Prostate gland (tissue), 2 donors: ENCODE results near the gene EXOSC5. TPM values are rescaled to one million over a fixed set of nuclear protein-coding genes. Genes with fewer than 3 reads are reported as not detected.
A peak's percentile ranks its signal among the peaks of the same experiment; 100 is the strongest.

Source experiments
- DNase-seq: peaks from one replicate; pipeline ENCODE4 v3.0.0-alpha.2; 2019; ENCODE audit warnings: low spot score
- H3K27ac ChIP-seq, 2 donors: fragments of 200-600 bp; sonication (generic); 2 replicates each; pipeline ENCODE4 v1.5.1; 2017 to 2019
- H3K27me3 ChIP-seq: fragments of 200-600 bp; sonication (generic); replicated peaks from 2 replicates; pipeline ENCODE4 v1.5.1; 2019; ENCODE audit not compliant: insufficient read depth
- H3K36me3 ChIP-seq, 2 donors: fragments of 200-600 bp; sonication (generic); 1 replicate in 1 of 2; 2 replicates in 1 of 2; pipeline versions ENCODE4 v1.5.1 to v1.8.1; 2017 to 2019
- H3K4me1 ChIP-seq: fragments of 200-600 bp; sonication (generic); replicated peaks from 2 replicates; pipeline ENCODE4 v1.5.1; 2019
- H3K4me3 ChIP-seq, 2 donors: fragments of 200-600 bp; sonication (generic); 2 replicates each; pipeline ENCODE4 v1.5.1; 2017 to 2019
- H3K9me3 ChIP-seq: fragments of 200-600 bp; sonication (generic); 2 replicates; pipeline ENCODE4 v1.5.1; 2017
- POLR2A ChIP-seq: fragments of 450-650 bp; IDR thresholded peaks from one replicate; pipeline ENCODE4 v1.6.1; 2016; ENCODE audit warnings: antibody characterized with exemption, mild to moderate bottlenecking
- POLR2AphosphoS5 ChIP-seq: sonication (generic); formaldehyde crosslinking; IDR thresholded peaks from one replicate; pipeline ENCODE4 v1.6.1; 2017; ENCODE audit warnings: antibody characterized with exemption
- WGBS: methylation state at CpG from one replicate; pipeline ENCODE4 v1.1.5; 2018; 5-methylcytosine and 5-hydroxymethylcytosine counted together
- intact Hi-C: fragments of 100-400 bp; cut with DNase I; formaldehyde crosslinking; loops from one replicate; pipeline ENCODE4 v1.14.2; 2022
- total RNA-seq, 2 donors: library from RNA; depleted of rRNA; stranded (reverse); fragments of >200 nt; gene quantifications; one replicate each; pipeline ENCODE4 v1.1.0, GENCODE V29; 2016
- TF ChIP-seq, protein P1 (sequence below), 4 experiments: fragments of 200-600 bp in 2 of 4; fragments of 450-650 bp in 2 of 4; sonication (generic) in 2 of 4; IDR thresholded peaks; 1 replicate in 3 of 4; 2 replicates in 1 of 4; pipeline ENCODE4 v1.5.1; 2016 to 2019; ENCODE audit warnings: antibody characterized with exemption in 4 of 4, mild to moderate bottlenecking in 2 of 4, moderate library complexity in 2 of 4

The EXOSC5 gene
- total RNA-seq, 2 donors from 2014 or later = 29.6 to 34.0 TPM

- WGBS = 80% methylated on average over 6 of the region's 6 CpGs
- Histone ChIP-seq H3K36me3 (no peaks in the 10 kb centered on the region), H3K4me1 (peaks cover 4% of the 10 kb centered on the region), H3K27ac (no peak overlapping the region), H3K9me3 (no peaks in the 10 kb centered on the region), H3K27me3 (no peaks in the 10 kb centered on the region), H3K4me3 (no peak overlapping the region)
- intact Hi-C loops = no loop called here
- no peak for DNase-seq
- TF ChIP-seq POLR2AphosphoS5 = no peak
- TF ChIP-seq, protein P1, sequence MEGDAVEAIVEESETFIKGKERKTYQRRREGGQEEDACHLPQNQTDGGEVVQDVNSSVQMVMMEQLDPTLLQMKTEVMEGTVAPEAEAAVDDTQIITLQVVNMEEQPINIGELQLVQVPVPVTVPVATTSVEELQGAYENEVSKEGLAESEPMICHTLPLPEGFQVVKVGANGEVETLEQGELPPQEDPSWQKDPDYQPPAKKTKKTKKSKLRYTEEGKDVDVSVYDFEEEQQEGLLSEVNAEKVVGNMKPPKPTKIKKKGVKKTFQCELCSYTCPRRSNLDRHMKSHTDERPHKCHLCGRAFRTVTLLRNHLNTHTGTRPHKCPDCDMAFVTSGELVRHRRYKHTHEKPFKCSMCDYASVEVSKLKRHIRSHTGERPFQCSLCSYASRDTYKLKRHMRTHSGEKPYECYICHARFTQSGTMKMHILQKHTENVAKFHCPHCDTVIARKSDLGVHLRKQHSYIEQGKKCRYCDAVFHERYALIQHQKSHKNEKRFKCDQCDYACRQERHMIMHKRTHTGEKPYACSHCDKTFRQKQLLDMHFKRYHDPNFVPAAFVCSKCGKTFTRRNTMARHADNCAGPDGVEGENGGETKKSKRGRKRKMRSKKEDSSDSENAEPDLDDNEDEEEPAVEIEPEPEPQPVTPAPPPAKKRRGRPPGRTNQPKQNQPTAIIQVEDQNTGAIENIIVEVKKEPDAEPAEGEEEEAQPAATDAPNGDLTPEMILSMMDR (IDR thresholded peaks at IDR 0.05) = no peak
- TF ChIP-seq POLR2A = no peak
These were observed 33.8 kb upstream of the EXOSC5 start for GRCh38 chr19:41430922-41431321.

GRCh38 chr19:41428481-41428859 lies 31.3 kb upstream of the EXOSC5 start:
- intact Hi-C loops = no loop called here
- Histone ChIP-seq H3K27ac (peak overlapping the region; percentile 78 to 88), H3K4me3 (peak overlapping the region in 1 of 2 donors; percentile 31), H3K27me3 (no peaks in the 10 kb centered on the region), H3K36me3 (peaks cover 0 to 4% of the 10 kb centered on the region in 2 donors), H3K9me3 (no peaks in the 10 kb centered on the region), H3K4me1 (peaks cover 4% of the 10 kb centered on the region)
- WGBS = 50% methylated on average over 1 of the region's 1 CpG
- no peak for DNase-seq
- TF ChIP-seq, protein P1 (IDR thresholded peaks at IDR 0.05) = no peak
- no peak for TF ChIP-seq POLR2AphosphoS5
- no peak for TF ChIP-seq POLR2A

DNA sequence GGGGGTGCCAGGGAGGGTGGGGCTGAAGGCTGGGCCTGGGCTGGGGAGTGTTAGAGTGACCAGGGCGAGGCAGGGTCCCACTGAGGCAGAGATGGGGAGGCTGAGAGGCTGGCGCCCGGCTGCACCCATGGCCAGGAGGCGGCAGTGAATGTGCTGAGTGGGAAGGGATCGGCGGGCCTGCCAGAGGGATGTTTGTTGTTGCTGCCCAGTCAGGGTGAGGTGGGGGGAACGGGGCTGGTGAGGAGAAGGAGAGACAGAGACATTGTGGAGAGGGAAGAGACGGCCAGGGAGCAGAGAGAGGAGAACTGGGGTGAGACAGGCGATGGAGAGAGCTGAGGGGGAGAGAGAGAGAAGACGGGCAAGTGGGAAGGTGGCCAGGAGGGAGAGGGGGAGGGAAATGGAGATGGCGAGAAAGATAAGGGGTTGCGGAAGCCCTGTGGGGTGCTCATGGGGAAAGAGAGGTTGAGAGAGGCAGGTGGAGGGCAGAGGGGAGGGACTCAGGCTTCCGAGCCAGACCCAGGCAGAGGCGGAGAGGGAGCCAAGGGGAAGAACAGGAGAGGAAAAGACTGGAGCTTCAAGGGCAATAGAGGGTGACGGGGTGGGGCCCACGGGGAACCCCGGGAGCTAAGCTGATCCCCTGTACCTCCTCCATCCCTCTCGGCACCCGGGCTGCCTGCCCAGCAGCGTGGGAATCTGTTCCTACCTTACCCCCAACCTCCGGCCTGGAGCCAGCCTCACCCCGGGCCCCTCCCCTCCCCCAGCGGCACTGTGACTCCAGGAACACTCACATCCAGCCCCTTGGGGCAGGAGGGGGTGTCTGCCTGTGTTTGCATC lies 30.7 kb upstream of the EXOSC5 start:
- Histone ChIP-seq H3K4me1 (peaks cover 4% of the 10 kb centered on the region), H3K27me3 (no peaks in the 10 kb centered on the region), H3K9me3 (no peaks in the 10 kb centered on the region), H3K36me3 (peaks cover 2 to 4% of the 10 kb centered on the region in 2 donors), H3K4me3 (peak overlapping the region; percentile 31 to 34), H3K27ac (peak overlapping the region; percentile 78 to 88)
- intact Hi-C loops = no loop called here
- 3% methylated on average over 23 of the region's 23 CpGs for WGBS
- no peak for TF ChIP-seq POLR2AphosphoS5
- TF ChIP-seq POLR2A = no peak
- TF ChIP-seq, protein P1 (IDR thresholded peaks at IDR 0.05) = no peak
- peak; percentile 65 for DNase-seq

GRCh38 chr19:41426952-41427646 lies 29.9 kb upstream of the EXOSC5 start, which contains the start of gene B3GNT8:
TSS of gene B3GNT8 (minus strand) at chr19:41427374. CDS start at chr19:41426778, 596 bp downstream.
- no peaks in the 10 kb centered on the region for H3K9me3 ChIP-seq
- peak; percentile 94 for TF ChIP-seq POLR2A
- peak; percentile 87 for TF ChIP-seq POLR2AphosphoS5
- TF ChIP-seq, protein P1 (IDR thresholded peaks at IDR 0.05) = no peak
- H3K27ac ChIP-seq = peak within 1 kb of the TSS; percentile 78 to 88
- H3K36me3 ChIP-seq = peaks cover 4 to 6% of the 10 kb centered on the region in 2 donors
- H3K27me3 ChIP-seq = no peaks in the 10 kb centered on the region
- WGBS = 4% methylated on average over 16 of the region's 19 CpGs
- intact Hi-C loops = no loop called here
- peak; percentile 89 for DNase-seq
- H3K4me1 ChIP-seq = peaks cover 4% of the 10 kb centered on the region
- peak within 1 kb of the TSS; percentile 31 to 34 for H3K4me3 ChIP-seq
